H9 (cell line): ENCODE data around the gene THUMPD1. TPM values are rescaled to one million over a fixed set of nuclear protein-coding genes. Genes with fewer than 3 reads are reported as not detected.

Experiments used
- DNase-seq: peaks from one replicate; pipeline ENCODE4 v3.0.0-alpha.2; 2017
- H2AFZ ChIP-seq: one replicate; pipeline ENCODE4 v1.6.1; 2013; ENCODE audit warnings: mild to moderate bottlenecking, low read length, control low read depth, moderate library complexity
- H2AK5ac ChIP-seq: 2 replicates; pipeline ENCODE4 v1.6.1; 2013; ENCODE audit warnings: low read length, control low read depth, mixed read lengths; ENCODE audit not compliant: insufficient read length
- H2BK120ac ChIP-seq: one replicate; pipeline ENCODE4 v1.6.1; 2013; ENCODE audit warnings: low read depth, mild to moderate bottlenecking, low read length, control low read depth, inconsistent platforms; ENCODE audit not compliant: poor library complexity, severe bottlenecking
- H2BK12ac ChIP-seq: 2 replicates; pipeline ENCODE4 v1.6.1; 2013; ENCODE audit warnings: low read length, control low read depth, mixed read lengths, low read depth; ENCODE audit not compliant: insufficient read length
- H2BK15ac ChIP-seq: 2 replicates; pipeline ENCODE4 v1.6.1; 2013; ENCODE audit warnings: low read depth, low read length, control low read depth
- H2BK20ac ChIP-seq: one replicate; pipeline ENCODE4 v1.6.1; 2013; ENCODE audit warnings: low read depth, mild to moderate bottlenecking, low read length, control low read depth, inconsistent platforms; ENCODE audit not compliant: poor library complexity, severe bottlenecking
- H2BK5ac ChIP-seq: 2 replicates; pipeline ENCODE4 v1.6.1; 2013; ENCODE audit warnings: low read length, control low read depth, mixed read lengths; ENCODE audit not compliant: insufficient read length
- H3K14ac ChIP-seq: 2 replicates; pipeline ENCODE4 v1.6.1; 2013; ENCODE audit warnings: low read length, control low read depth; ENCODE audit not compliant: insufficient read depth
- H3K18ac ChIP-seq: 2 replicates; pipeline ENCODE4 v1.6.1; 2013; ENCODE audit warnings: low read depth, mild to moderate bottlenecking, mixed read lengths, low read length, control low read depth; ENCODE audit not compliant: insufficient read length
- H3K23ac ChIP-seq: 2 replicates; pipeline ENCODE4 v1.6.1; 2013; ENCODE audit warnings: low read length, control low read depth, mixed read lengths, low read depth; ENCODE audit not compliant: insufficient read length
- H3K23me2 ChIP-seq: 2 replicates; pipeline ENCODE4 v1.6.1; 2013; ENCODE audit warnings: low read depth, mild to moderate bottlenecking, mixed read lengths, low read length, control low read depth; ENCODE audit not compliant: insufficient read length, poor library complexity, severe bottlenecking
- H3K27ac ChIP-seq: 2 replicates; pipeline ENCODE4 v1.5.1; 2013; ENCODE audit warnings: low read length, control low read depth, mixed read lengths, low read depth; ENCODE audit not compliant: insufficient read length
- H3K27me3 ChIP-seq: 2 replicates; pipeline ENCODE4 v1.6.1; 2013; ENCODE audit warnings: low read length, control low read depth, inconsistent platforms; ENCODE audit not compliant: insufficient read depth
- H3K4ac ChIP-seq: 2 replicates; pipeline ENCODE4 v1.6.1; 2013; ENCODE audit warnings: low read depth, mild to moderate bottlenecking, control low read depth, inconsistent platforms, low read length, moderate library complexity
- H3K4me1 ChIP-seq: 2 replicates; pipeline ENCODE4 v1.6.1; 2013; ENCODE audit warnings: low read length, control low read depth, inconsistent platforms; ENCODE audit not compliant: insufficient read depth
- H3K4me2 ChIP-seq: 2 replicates; pipeline ENCODE4 v1.6.1; 2013; ENCODE audit warnings: low read length, control low read depth, mixed read lengths; ENCODE audit not compliant: insufficient read length, insufficient read depth
- H3K56ac ChIP-seq: 2 replicates; pipeline ENCODE4 v1.6.1; 2013; ENCODE audit warnings: low read depth, mild to moderate bottlenecking, mixed read lengths, low read length, control low read depth; ENCODE audit not compliant: insufficient read length
- H3K79me1 ChIP-seq: 2 replicates; pipeline ENCODE4 v1.6.1; 2013; ENCODE audit warnings: low read depth, mild to moderate bottlenecking, moderate library complexity, low read length, control low read depth, inconsistent platforms; ENCODE audit not compliant: insufficient read depth, poor library complexity, severe bottlenecking
- H3K79me2 ChIP-seq: 2 replicates; pipeline ENCODE4 v1.6.1; 2013; ENCODE audit warnings: low read length, control low read depth, inconsistent platforms; ENCODE audit not compliant: insufficient read depth
- H3K9ac ChIP-seq: 2 replicates; pipeline ENCODE4 v1.6.1; 2013; ENCODE audit warnings: low read length, control low read depth, mixed read lengths; ENCODE audit not compliant: insufficient read length; ENCODE audit errors: extremely low read depth
- H3K9me3 ChIP-seq: one replicate; pipeline ENCODE4 v1.6.1; 2013; ENCODE audit warnings: low read depth, low read length, inconsistent platforms; ENCODE audit not compliant: control insufficient read depth
- H3T11ph ChIP-seq: one replicate; pipeline ENCODE4 v1.6.1; 2013; ENCODE audit warnings: mild to moderate bottlenecking, low read length, control low read depth, inconsistent platforms
- H4K20me1 ChIP-seq: one replicate; pipeline ENCODE4 v1.6.1; 2013; ENCODE audit not compliant: control insufficient read depth, insufficient read length, insufficient read depth
- H4K5ac ChIP-seq: 2 replicates; pipeline ENCODE4 v1.6.1; 2013; ENCODE audit warnings: low read depth, mild to moderate bottlenecking, mixed read lengths, low read length, control low read depth; ENCODE audit not compliant: insufficient read length
- H4K8ac ChIP-seq: replicated peaks from 2 replicates; pipeline ENCODE4 v1.6.1; 2013; ENCODE audit warnings: low read length, control low read depth, mixed read lengths, low read depth; ENCODE audit not compliant: insufficient read length
- H4K91ac ChIP-seq: 2 replicates; pipeline ENCODE4 v1.6.1; 2013; ENCODE audit warnings: low read depth, mild to moderate bottlenecking, moderate library complexity, mixed read lengths, low read length, control low read depth; ENCODE audit not compliant: insufficient read length
- H3K27ac Mint-ChIP-seq, 3 experiments: 2 replicates in 2 of 3; 3 replicates in 1 of 3; pipeline ENCODE4 v1.8.0; 2020 to 2021; ENCODE audit warnings: mixed read lengths in 3 of 3, mild to moderate bottlenecking in 1 of 3, moderate library complexity in 1 of 3
- H3K27me3 Mint-ChIP-seq: 2 replicates; pipeline ENCODE4 v1.8.0; 2021; ENCODE audit warnings: low read depth, mild to moderate bottlenecking, moderate library complexity, mixed read lengths
- H3K36me3 Mint-ChIP-seq, 3 experiments: 2 replicates in 2 of 3; 3 replicates in 1 of 3; pipeline ENCODE4 v1.8.0; 2020 to 2021; ENCODE audit warnings: low read depth in 3 of 3, mixed read lengths in 3 of 3; ENCODE audit not compliant: insufficient read depth in 1 of 3
- H3K4me1 Mint-ChIP-seq, 2 experiments: 2 replicates each; pipeline ENCODE4 v1.8.0; 2020; ENCODE audit warnings: mixed read lengths in 2 of 2
- H3K4me3 Mint-ChIP-seq, 2 experiments: 2 replicates in 1 of 2; 3 replicates in 1 of 2; pipeline ENCODE4 v1.8.0; 2020 to 2021; ENCODE audit warnings: mild to moderate bottlenecking in 2 of 2, mixed read lengths in 2 of 2, moderate library complexity in 1 of 2
- H3K9me3 Mint-ChIP-seq, 2 experiments: 2 replicates in 1 of 2; 3 replicates in 1 of 2; pipeline ENCODE4 v1.8.0; 2020; ENCODE audit warnings: mild to moderate bottlenecking in 2 of 2, mixed read lengths in 2 of 2, moderate library complexity in 1 of 2
- CTCF ChIP-seq: fragments of 200-600 bp; sonication (generic); conservative IDR thresholded peaks from 3 replicates; pipeline ENCODE4 v1.8.0; 2021; ENCODE audit warnings: antibody characterized with exemption, mild to moderate bottlenecking
- WGBS: extraction: QIAGEN DNeasy Blood & Tissue Kit; methylation state at CpG from one replicate; pipeline ENCODE4 v1.1.7; 2013; ENCODE audit warnings: missing lambda C conversion rate, low lambda C conversion rate, mixed read lengths; ENCODE audit not compliant: insufficient read length; ENCODE audit errors: extremely low coverage; 5-methylcytosine and 5-hydroxymethylcytosine counted together
- total RNA-seq: library from RNA; stranded (reverse); gene quantifications from 2 replicates; pipeline ENCODE4 v1.2.1, GENCODE V29; 2021

Gene THUMPD1
- total RNA-seq, 1 experiment from 2014 or later, result 51.3 TPM

- Histone ChIP-seq H4K8ac (no peak overlapping the region), H3K27me3 (no peaks in the 10 kb centered on the region), H3T11ph (no peak overlapping the region), H2BK5ac (no peak overlapping the region), H3K18ac (no peak overlapping the region), H2BK120ac (no peak overlapping the region), H4K5ac (no peak overlapping the region), H2AK5ac (no peak overlapping the region), H3K9me3 (no peaks in the 10 kb centered on the region), H3K4me2 (no peak overlapping the region), H3K79me2 (no peaks in the 10 kb centered on the region), H2BK15ac (no peak overlapping the region), H4K91ac (no peak overlapping the region), H2BK20ac (no peak overlapping the region), H4K20me1 (no peaks in the 10 kb centered on the region), H3K23ac (no peak overlapping the region), H3K27ac (no peak overlapping the region), H3K23me2 (no peaks in the 10 kb centered on the region), H3K79me1 (no peaks in the 10 kb centered on the region), H3K4ac (no peak overlapping the region), H3K56ac (no peak overlapping the region), H2BK12ac (no peak overlapping the region), H2AFZ (no peak overlapping the region), H3K9ac (no peak overlapping the region), H3K14ac (no peak overlapping the region), H3K4me1 (no peaks in the 10 kb centered on the region; the same call in 1 of the 2 replicates)
- Mint-ChIP-seq H3K4me3 (no peak overlapping the region), H3K36me3 (peaks cover 0 to 11% (median 6%) of the 10 kb centered on the region in 3 experiments; a peak in 4 of 7 replicates), H3K9me3 (peaks cover 26 to 29% of the 10 kb centered on the region in 2 experiments), H3K27ac (no peak overlapping the region), H3K4me1 (0 out of 4 replicates have a peak, but pooled peaks cover 0 to 2% of the 10 kb centered on the region in 2 experiments), H3K27me3 (peaks cover 5% of the 10 kb centered on the region)
- TF ChIP-seq CTCF, result no peak
- DNase-seq, result no peak
- WGBS, result no CpG with 5 or more reads among the region's 3 CpGs
These were observed 4.8 kb upstream of the THUMPD1 start for GRCh38 chr16:20746461-20746860.
